GM19467 (cell line): ENCODE measurements around the gene RIF1.

Experiments
- ATAC-seq: cut with Tn5 transposase; IDR thresholded peaks from one replicate; pipeline ENCODE4 v1.9.1; 2021; ENCODE audit warnings: mild to moderate bottlenecking, moderate library complexity; ENCODE audit not compliant: unreplicated experiment

Gene RIF1

GRCh38 chr2:151409601-151410484, at the start of gene RIF1:
Gene RIF1, plus strand, starts transcription at chr2:151409902. Its CDS starts 522 bp downstream, at chr2:151410424.
- peak; percentile 91 for ATAC-seq

- ATAC-seq = no peak
Observed at GRCh38 chr2:151361674-151362370, 47.9 kb upstream of the RIF1 start.

- peak; percentile 66 for ATAC-seq
Observed at GRCh38 chr2:151363709-151364108, 46.0 kb upstream of the RIF1 start.

- no peak for ATAC-seq
Observed at GRCh38 chr2:151367571-151367970, 42.1 kb upstream of the RIF1 start.

GRCh38 chr2:151374436-151374835, 35.3 kb upstream of the RIF1 start:
- ATAC-seq = peak; percentile 89

GRCh38 chr2:151379169-151379568, 30.5 kb upstream of the RIF1 start:
- ATAC-seq = no peak

- ATAC-seq = no peak
Observed at GRCh38 chr2:151380580-151381235, 29.0 kb upstream of the RIF1 start.

- no peak for ATAC-seq
Observed at GRCh38 chr2:151381266-151381665, 28.4 kb upstream of the RIF1 start.

- ATAC-seq = no peak
Observed at GRCh38 chr2:151388011-151388410, 21.7 kb upstream of the RIF1 start.

- ATAC-seq = no peak
Observed at GRCh38 chr2:151391436-151391835, 18.3 kb upstream of the RIF1 start.

- no peak for ATAC-seq
Observed at GRCh38 chr2:151394509-151394908, 15.2 kb upstream of the RIF1 start.

- no peak for ATAC-seq
Observed at GRCh38 chr2:151395509-151396374, 14.0 kb upstream of the RIF1 start.

GRCh38 chr2:151399981-151400380, 9.7 kb upstream of the RIF1 start:
- ATAC-seq = no peak

GRCh38 chr2:151401149-151401548, 8.6 kb upstream of the RIF1 start:
- no peak for ATAC-seq

GRCh38 chr2:151403914-151404313, 5.8 kb upstream of the RIF1 start:
- ATAC-seq = no peak

- ATAC-seq = no peak
Observed at GRCh38 chr2:151405376-151405775, 4.3 kb upstream of the RIF1 start.

- ATAC-seq = no peak
Observed at GRCh38 chr2:151407281-151407680, 2.4 kb upstream of the RIF1 start.

- ATAC-seq = no peak
Observed at GRCh38 chr2:151408788-151409600, 708 bp upstream of the RIF1 start.

- ATAC-seq = peak; percentile 41
Observed at GRCh38 chr2:151410485-151410834, 758 bp downstream of the RIF1 start.

- ATAC-seq = no peak
Observed at GRCh38 chr2:151417650-151418049, 7.9 kb downstream of the RIF1 start.
